HepG2 (cell line): Measurements from ENCODE around the gene CPED1. TPM values are rescaled to one million over a fixed set of nuclear protein-coding genes. Genes with fewer than 3 reads are reported as not detected.

ENCODE experiments used
- ATAC-seq: fragments of 200-7000 bp; cut with Tn5 transposase; 3 replicates; pipeline ENCODE4 v1.9.1; 2020; ENCODE audit warnings: mild to moderate bottlenecking, moderate library complexity
- BruUV-seq: library from RNA; stranded (reverse); fragments of 400-500 nt; replicated peaks from 2 replicates; lab custom pipeline; 2021; lab: Mats Ljungman, UMichigan
- CTCF ChIA-PET: fragments of 300-600 bp; formaldehyde crosslinking; extraction: SDS; loops from one replicate; lab custom pipeline; 2021; ENCODE audit warnings: low total read pairs, inconsistent platforms, low intra/inter-chr PET ratio; lab: Yijun Ruan, JAX
- POLR2A ChIA-PET: fragments of 350-600 bp; sonication (Branson Sonifier 250); formaldehyde crosslinking; loops from one replicate; lab custom pipeline; 2020; ENCODE audit warnings: antibody characterized with exemption, inconsistent platforms; lab: Yijun Ruan, JAX
- DNase-seq: peaks from one replicate; pipeline ENCODE4 v3.0.0-alpha.2; 2015; ENCODE audit warnings: low spot score
- FAIRE-seq: peaks from 3 replicates; lab custom pipeline; 2011; peaks lifted over from hg19 to GRCh38; lab: Jason Lieb, UNC
- H2AFZ ChIP-seq: one replicate; pipeline ENCODE4 v1.6.1; 2011; ENCODE audit warnings: low read length, inconsistent platforms
- H3K27ac ChIP-seq: fragments of 300-600 bp; 3 replicates; pipeline ENCODE4 v1.8.0; 2011; ENCODE audit warnings: mixed run types, mild to moderate bottlenecking, mixed read lengths, low read length, inconsistent platforms; ENCODE audit not compliant: insufficient read depth; ENCODE audit errors: extremely low read length
- H3K27me3 ChIP-seq, 2 experiments: fragments of 200-600 bp in 1 of 2; 2 replicates in 1 of 2; 3 replicates in 1 of 2; pipeline versions ENCODE4 v1.6.0 to v1.8.0; 2011; ENCODE audit warnings: low read length in 2 of 2, mild to moderate bottlenecking in 2 of 2, moderate library complexity in 2 of 2, inconsistent platforms in 1 of 2; ENCODE audit not compliant: insufficient read depth in 2 of 2, control insufficient read depth in 1 of 2
- H3K36me3 ChIP-seq, 2 experiments: fragments of 200-600 bp in 1 of 2; replicated peaks in 1 of 2; 2 replicates in 1 of 2; 3 replicates in 1 of 2; pipeline versions ENCODE4 v1.5.1 to v1.8.0; 2011; ENCODE audit warnings: low read length in 2 of 2, inconsistent platforms in 1 of 2; ENCODE audit not compliant: insufficient read depth in 2 of 2, control insufficient read depth in 1 of 2
- H3K4me1 ChIP-seq: 2 replicates; pipeline ENCODE4 v1.5.1; 2012; ENCODE audit warnings: low read length, inconsistent platforms; ENCODE audit not compliant: insufficient read depth
- H3K4me2 ChIP-seq: 2 replicates; pipeline ENCODE4 v1.6.0; 2011; ENCODE audit warnings: low read depth, low read length, inconsistent platforms
- H3K4me3 ChIP-seq, 3 experiments: fragments of 200-600 bp in 1 of 3; sonication (generic), shearing (Covaris generic) in 1 of 3; replicated peaks in 1 of 3; 2 replicates each; pipeline ENCODE4 v1.5.1; 2011 to 2016; ENCODE audit warnings: low read length in 3 of 3, inconsistent platforms in 2 of 3, low read depth in 2 of 3, mild to moderate bottlenecking in 2 of 3, control low read depth in 1 of 3, mixed read lengths in 1 of 3; ENCODE audit not compliant: insufficient read depth in 1 of 3
- H3K79me2 ChIP-seq: one replicate; pipeline ENCODE4 v1.6.1; 2011; ENCODE audit warnings: low read length, inconsistent platforms; ENCODE audit not compliant: insufficient read depth
- H3K9ac ChIP-seq: 2 replicates; pipeline ENCODE4 v1.6.0; 2011; ENCODE audit warnings: mild to moderate bottlenecking, low read depth, low read length, inconsistent platforms; ENCODE audit not compliant: insufficient read depth
- H3K9me3 ChIP-seq: 2 replicates; pipeline ENCODE4 v1.5.1; 2012; ENCODE audit warnings: mild to moderate bottlenecking, low read length
- H4K20me1 ChIP-seq: 2 replicates; pipeline ENCODE4 v1.6.0; 2011; ENCODE audit warnings: inconsistent platforms, mild to moderate bottlenecking, low read length, moderate library complexity; ENCODE audit not compliant: insufficient read depth
- ARID5B ChIP-seq: IDR thresholded peaks from 2 replicates; pipeline ENCODE4 v1.4.0; 2020; ENCODE audit warnings: mild to moderate bottlenecking, missing genetic modification reagents
- DMTF1 ChIP-seq: sonication (generic); formaldehyde crosslinking; IDR thresholded peaks from 2 replicates; pipeline ENCODE4 v1.4.0; 2020; ENCODE audit warnings: mild to moderate bottlenecking, missing genetic modification reagents
- HOXA5 ChIP-seq: sonication (generic); formaldehyde crosslinking; IDR thresholded peaks from 2 replicates; pipeline ENCODE4 v1.4.0; 2020; ENCODE audit warnings: missing genetic modification reagents
- MED1 ChIP-seq: sonication (generic); formaldehyde crosslinking; IDR thresholded peaks from 2 replicates; pipeline ENCODE4 v1.4.0; 2020; ENCODE audit warnings: missing genetic modification reagents
- MTERF4 ChIP-seq: sonication (generic); formaldehyde crosslinking; IDR thresholded peaks from 2 replicates; pipeline ENCODE4 v1.8.0; 2023; ENCODE audit warnings: mild to moderate bottlenecking, missing genetic modification reagents
- MYPOP ChIP-seq: sonication (generic); formaldehyde crosslinking; IDR thresholded peaks from 2 replicates; pipeline ENCODE4 v1.8.1; 2023; ENCODE audit warnings: mild to moderate bottlenecking, moderate library complexity, missing genetic modification reagents
- RBM22 ChIP-seq: fragments of 200-400 bp; formaldehyde crosslinking; optimal IDR thresholded peaks from 2 replicates; pipeline ENCODE3; 2017; ENCODE audit warnings: mild to moderate bottlenecking, low read length, moderate library complexity
- ZNF597 ChIP-seq: sonication (generic); formaldehyde crosslinking; IDR thresholded peaks from 2 replicates; pipeline ENCODE4 v1.5.0; 2020; ENCODE audit warnings: missing genetic modification reagents
- ZNF678 ChIP-seq: sonication (generic); formaldehyde crosslinking; IDR thresholded peaks from 2 replicates; pipeline ENCODE4 v1.4.0; 2020; ENCODE audit warnings: mild to moderate bottlenecking, missing genetic modification reagents
- ZNF766 ChIP-seq: sonication (generic); formaldehyde crosslinking; IDR thresholded peaks from 2 replicates; pipeline ENCODE4 v1.5.0; 2020; ENCODE audit warnings: missing genetic modification reagents, borderline replicate concordance
- WGBS: methylation state at CpG from one replicate; pipeline ENCODE4 v1.1.6; 2017; ENCODE audit warnings: low lambda C conversion rate; 5-methylcytosine and 5-hydroxymethylcytosine counted together
- in situ Hi-C: cut with HindIII; loops from 2 replicates; pipeline ENCODE4 v1.10.0; 2017; ENCODE audit warnings: low pct_unique_long_range_greater_than_20kb; ENCODE audit not compliant: extremely low pct_ligation_motif_present
- intact Hi-C: fragments of 100-400 bp; cut with micrococcal nuclease; formaldehyde crosslinking; loops from one replicate; pipeline ENCODE4 v1.10.0; 2022; ENCODE audit not compliant: unreplicated experiment
- polyA plus RNA-seq, 8 experiments: library from polyadenylated mRNA; depleted of rRNA in 3 of 8; stranded (reverse) in 7 of 8; unstranded in 1 of 8; fragments of >200 nt; fragmentation: Illumina TruSeq in 4 of 8; extraction: Trizol in 4 of 8; gene quantifications; 2 replicates each; pipeline versions ENCODE4 v1.2.1 to v1.2.3, GENCODE V29; 2011 to 2016; ENCODE audit warnings: low read depth in 4 of 8, missing spikeins in 1 of 8, mixed read lengths in 1 of 8; ENCODE audit not compliant: insufficient read depth in 1 of 8
- total RNA-seq, 5 experiments: library from RNA; depleted of rRNA; stranded (reverse); fragments of >200 nt; fragmentation: Illumina TruSeq; extraction: Trizol; gene quantifications; 2 replicates each; pipeline ENCODE4 v1.2.3, GENCODE V29; 2016; ENCODE audit warnings: low read depth in 1 of 5

CPED1 gene
- total and polyA plus RNA-seq, 2 of the 13 experiments (the other 11 are each of a cell fraction or from before 2014, with no cell fraction given), result 11.5 to 27.0 TPM

GRCh38 chr7:120985839-120986238 is 2.7 kb upstream of the CPED1 start (continued):
- no peak for TF ChIP-seq MYPOP
- no peak for TF ChIP-seq DMTF1

GRCh38 chr7:120986650-120987049 is 1.9 kb upstream of the CPED1 start:
- no peaks in the 10 kb centered on the region for H3K79me2 ChIP-seq
- WGBS, result 7% methylated on average over 2 of the region's 2 CpGs
- H3K4me1 ChIP-seq, result peaks cover 21% of the 10 kb centered on the region
- no peak overlapping the region for H3K27ac ChIP-seq
- no peak overlapping the region for H3K9ac ChIP-seq
- H3K9me3 ChIP-seq, result no peaks in the 10 kb centered on the region
- ATAC-seq, result no peak
- FAIRE-seq, result no peak
- no TSS peak for BruUV-seq
- H4K20me1 ChIP-seq, result no peaks in the 10 kb centered on the region
- H2AFZ ChIP-seq, result no peak overlapping the region
- POLR2A ChIA-PET, result interaction anchor here (1.4 kb wide), 1 partner anchor 93 kb away, joined by 3 read pairs; no protein-coding TSS in a partner anchor
- in situ Hi-C loops, result loop anchor here (5.0 kb wide), 1 partner anchor 96 kb away; no protein-coding TSS in a partner anchor
- H3K4me2 ChIP-seq, result no peak overlapping the region
- H3K36me3 ChIP-seq, result no peaks in the 10 kb centered on the region
- no peak overlapping the region for H3K4me3 ChIP-seq
- CTCF ChIA-PET, result interaction anchor here (2.6 to 2.9 kb wide), 2 partner anchors 95 to 121 kb away, joined by 19 to 40 read pairs; no protein-coding TSS in a partner anchor
- peaks cover 0 to 14% of the 10 kb centered on the region in 2 experiments; a peak in 3 of 5 replicates for H3K27me3 ChIP-seq
- DNase-seq, result no peak
- intact Hi-C loops, result loop anchor here (2.0 kb wide), 1 partner anchor 560 kb away; no protein-coding TSS in a partner anchor
- no peak for TF ChIP-seq ZNF766 (CRISPR knock-in tag)
- TF ChIP-seq MED1, result no peak
- no peak for TF ChIP-seq ZNF597
- TF ChIP-seq ARID5B (CRISPR knock-in tag), result no peak
- no peak for TF ChIP-seq HOXA5 (CRISPR knock-in tag)
- TF ChIP-seq MTERF4 (CRISPR knock-in tag), result no peak
- TF ChIP-seq ZNF678 (CRISPR knock-in tag), result no peak
- TF ChIP-seq RBM22, result no peak
